HepG2 (cell line): ENCODE measurements around the gene ZDHHC13. TPM values are rescaled to one million over a fixed set of nuclear protein-coding genes. Genes with fewer than 3 reads are reported as not detected.

Experiments
- ARID5B ChIP-seq: IDR thresholded peaks from 2 replicates; pipeline ENCODE4 v1.4.0; 2020; ENCODE audit warnings: mild to moderate bottlenecking, missing genetic modification reagents
- ARNTL ChIP-seq: sonication (generic); formaldehyde crosslinking; IDR thresholded peaks from 2 replicates; pipeline ENCODE4 v1.4.0; 2020; ENCODE audit warnings: mild to moderate bottlenecking, missing genetic modification reagents
- FOXJ3 ChIP-seq: sonication (generic); formaldehyde crosslinking; IDR thresholded peaks from 2 replicates; pipeline ENCODE4 v1.4.0; 2020; ENCODE audit warnings: missing genetic modification reagents, mild to moderate bottlenecking, borderline replicate concordance
- HNF4G ChIP-seq, 2 experiments: sonication (generic) in 1 of 2; formaldehyde crosslinking in 1 of 2; IDR thresholded peaks; 2 replicates each; pipeline versions ENCODE4 v1.4.0 to v1.6.1; 2011 to 2020; ENCODE audit warnings: borderline replicate concordance in 2 of 2, low read depth in 2 of 2, mild to moderate bottlenecking in 2 of 2, low read length in 1 of 2, missing genetic modification reagents in 1 of 2, moderate library complexity in 1 of 2
- HNRNPH1 ChIP-seq: fragments of 200-400 bp; formaldehyde crosslinking; optimal IDR thresholded peaks from 2 replicates; pipeline ENCODE3; 2017; ENCODE audit warnings: mild to moderate bottlenecking, low read depth, low read length
- USF2 ChIP-seq, 2 experiments: sonication (generic) in 1 of 2; formaldehyde crosslinking in 1 of 2; IDR thresholded peaks; 2 replicates each; pipeline versions ENCODE4 v1.5.1 to v1.6.1; 2011 to 2020; ENCODE audit warnings: borderline replicate concordance in 1 of 2, low read depth in 1 of 2, low read length in 1 of 2, mild to moderate bottlenecking in 1 of 2, missing genetic modification reagents in 1 of 2, moderate library complexity in 1 of 2
- YEATS2 ChIP-seq: sonication (generic); formaldehyde crosslinking; IDR thresholded peaks from 2 replicates; pipeline ENCODE4 v1.4.0; 2020; ENCODE audit warnings: missing genetic modification reagents, borderline replicate concordance
- YEATS4 ChIP-seq: sonication (generic); formaldehyde crosslinking; IDR thresholded peaks from 2 replicates; pipeline ENCODE4 v1.4.0; 2020; ENCODE audit warnings: missing genetic modification reagents, borderline replicate concordance
- polyA plus RNA-seq, 8 experiments: library from polyadenylated mRNA; depleted of rRNA in 3 of 8; stranded (reverse) in 7 of 8; unstranded in 1 of 8; fragments of >200 nt; fragmentation: Illumina TruSeq in 4 of 8; extraction: Trizol in 4 of 8; gene quantifications; 2 replicates each; pipeline versions ENCODE4 v1.2.1 to v1.2.3, GENCODE V29; 2011 to 2016; ENCODE audit warnings: low read depth in 4 of 8, missing spikeins in 1 of 8, mixed read lengths in 1 of 8; ENCODE audit not compliant: insufficient read depth in 1 of 8
- total RNA-seq, 5 experiments: library from RNA; depleted of rRNA; stranded (reverse); fragments of >200 nt; fragmentation: Illumina TruSeq; extraction: Trizol; gene quantifications; 2 replicates each; pipeline ENCODE4 v1.2.3, GENCODE V29; 2016; ENCODE audit warnings: low read depth in 1 of 5
- TF ChIP-seq, protein P1 (sequence below): sonication (generic); formaldehyde crosslinking; IDR thresholded peaks from 2 replicates; pipeline ENCODE4 v1.4.0; 2020; ENCODE audit warnings: missing genetic modification reagents, borderline replicate concordance

Gene ZDHHC13
- total and polyA plus RNA-seq, 2 of the 13 experiments (the other 11 are each of a cell fraction or from before 2014, with no cell fraction given): 10.9 to 11.8 TPM

DNA sequence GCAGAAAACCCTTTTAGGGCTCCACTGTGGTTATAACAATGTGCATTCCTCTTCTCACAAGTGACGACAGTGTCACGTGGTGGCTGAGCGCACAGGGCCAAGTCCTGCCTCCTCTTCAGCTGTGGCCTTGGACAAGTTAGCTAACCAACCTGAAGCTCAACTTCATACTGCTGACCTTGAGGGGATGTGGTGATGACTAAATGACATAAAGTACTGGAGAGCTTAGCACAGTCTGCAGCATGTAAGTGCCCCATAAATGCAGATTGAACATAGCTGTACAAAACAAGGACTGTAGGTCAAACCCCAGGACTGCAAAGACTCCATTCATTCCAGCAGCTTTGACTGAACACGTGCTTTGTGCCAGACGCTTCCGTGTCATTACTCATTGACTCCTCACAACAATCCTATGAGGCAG is 36.4 kb upstream of the ZDHHC13 start (continued):
- TF ChIP-seq, protein P1, sequence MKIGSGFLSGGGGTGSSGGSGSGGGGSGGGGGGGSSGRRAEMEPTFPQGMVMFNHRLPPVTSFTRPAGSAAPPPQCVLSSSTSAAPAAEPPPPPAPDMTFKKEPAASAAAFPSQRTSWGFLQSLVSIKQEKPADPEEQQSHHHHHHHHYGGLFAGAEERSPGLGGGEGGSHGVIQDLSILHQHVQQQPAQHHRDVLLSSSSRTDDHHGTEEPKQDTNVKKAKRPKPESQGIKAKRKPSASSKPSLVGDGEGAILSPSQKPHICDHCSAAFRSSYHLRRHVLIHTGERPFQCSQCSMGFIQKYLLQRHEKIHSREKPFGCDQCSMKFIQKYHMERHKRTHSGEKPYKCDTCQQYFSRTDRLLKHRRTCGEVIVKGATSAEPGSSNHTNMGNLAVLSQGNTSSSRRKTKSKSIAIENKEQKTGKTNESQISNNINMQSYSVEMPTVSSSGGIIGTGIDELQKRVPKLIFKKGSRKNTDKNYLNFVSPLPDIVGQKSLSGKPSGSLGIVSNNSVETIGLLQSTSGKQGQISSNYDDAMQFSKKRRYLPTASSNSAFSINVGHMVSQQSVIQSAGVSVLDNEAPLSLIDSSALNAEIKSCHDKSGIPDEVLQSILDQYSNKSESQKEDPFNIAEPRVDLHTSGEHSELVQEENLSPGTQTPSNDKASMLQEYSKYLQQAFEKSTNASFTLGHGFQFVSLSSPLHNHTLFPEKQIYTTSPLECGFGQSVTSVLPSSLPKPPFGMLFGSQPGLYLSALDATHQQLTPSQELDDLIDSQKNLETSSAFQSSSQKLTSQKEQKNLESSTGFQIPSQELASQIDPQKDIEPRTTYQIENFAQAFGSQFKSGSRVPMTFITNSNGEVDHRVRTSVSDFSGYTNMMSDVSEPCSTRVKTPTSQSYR (CRISPR knock-in tag): no peak
- TF ChIP-seq ARNTL: no peak
- TF ChIP-seq HNRNPH1: no peak
- no peak for TF ChIP-seq YEATS4
- peak; percentile 28; the same call in 1 of the 2 replicates for TF ChIP-seq ARID5B (CRISPR knock-in tag)
- no peak for TF ChIP-seq HNF4G (IDR thresholded peaks at IDR 0.05; ENCODE audit: borderline replicate concordance, low read depth, low read length)
- TF ChIP-seq HNF4G (CRISPR knock-in tag; IDR thresholded peaks at IDR 0.05; ENCODE audit: borderline replicate concordance, low read depth): no peak
- TF ChIP-seq USF2 (IDR thresholded peaks at IDR 0.05; ENCODE audit: low read depth, low read length): peak; percentile 73
- TF ChIP-seq USF2 (CRISPR knock-in tag; IDR thresholded peaks at IDR 0.05; ENCODE audit: borderline replicate concordance): peak; percentile 75; the same call in 1 of the 2 replicates
- TF ChIP-seq FOXJ3 (CRISPR knock-in tag): no peak
- TF ChIP-seq YEATS2 (CRISPR knock-in tag): no peak
